Measurements from ENCODE around the gene TXNL4A. TPM values are rescaled to one million over a fixed set of nuclear protein-coding genes. Genes with fewer than 3 reads are reported as not detected.
A peak's percentile ranks its signal among the peaks of the same experiment; 100 is the strongest.

Gene TXNL4A
- total and polyA plus RNA-seq, 9 donors: 9.4 to 57.1 (median 42.3) TPM

GRCh38 chr18:79936641-79937040 is 51.7 kb downstream of the TXNL4A start:
- Histone ChIP-seq H3K27me3 (no peaks in the 10 kb centered on the region), H3K4me3 (no peak overlapping the region), H3K9me3 (no peaks in the 10 kb centered on the region), H3K27ac (no peak overlapping the region), H3K36me3 (no peaks in the 10 kb centered on the region), H3K4me1 (ENCODE audit: insufficient read depth) (no peaks in the 10 kb centered on the region)
- WGBS, 3 donors: 90 to 93% (median 91%) methylated on average over 12 of the region's 12 CpGs
- intact Hi-C loops (cut with DNase I): no loop called here
- TF ChIP-seq EP300 (IDR thresholded peaks at IDR 0.05) (no peak), POLR2A (IDR thresholded peaks at IDR 0.05) (no peak)
- TF ChIP-seq, protein P1, sequence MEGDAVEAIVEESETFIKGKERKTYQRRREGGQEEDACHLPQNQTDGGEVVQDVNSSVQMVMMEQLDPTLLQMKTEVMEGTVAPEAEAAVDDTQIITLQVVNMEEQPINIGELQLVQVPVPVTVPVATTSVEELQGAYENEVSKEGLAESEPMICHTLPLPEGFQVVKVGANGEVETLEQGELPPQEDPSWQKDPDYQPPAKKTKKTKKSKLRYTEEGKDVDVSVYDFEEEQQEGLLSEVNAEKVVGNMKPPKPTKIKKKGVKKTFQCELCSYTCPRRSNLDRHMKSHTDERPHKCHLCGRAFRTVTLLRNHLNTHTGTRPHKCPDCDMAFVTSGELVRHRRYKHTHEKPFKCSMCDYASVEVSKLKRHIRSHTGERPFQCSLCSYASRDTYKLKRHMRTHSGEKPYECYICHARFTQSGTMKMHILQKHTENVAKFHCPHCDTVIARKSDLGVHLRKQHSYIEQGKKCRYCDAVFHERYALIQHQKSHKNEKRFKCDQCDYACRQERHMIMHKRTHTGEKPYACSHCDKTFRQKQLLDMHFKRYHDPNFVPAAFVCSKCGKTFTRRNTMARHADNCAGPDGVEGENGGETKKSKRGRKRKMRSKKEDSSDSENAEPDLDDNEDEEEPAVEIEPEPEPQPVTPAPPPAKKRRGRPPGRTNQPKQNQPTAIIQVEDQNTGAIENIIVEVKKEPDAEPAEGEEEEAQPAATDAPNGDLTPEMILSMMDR (IDR thresholded peaks at IDR 0.05): no peak
- peak in 2 of 5 donors; percentile 3 to 16 for DNase-seq

GRCh38 chr18:79935925-79936324 is 52.4 kb downstream of the TXNL4A start:
- Histone ChIP-seq H3K9me3 (no peaks in the 10 kb centered on the region), H3K4me3 (no peak overlapping the region), H3K27ac (no peak overlapping the region), H3K4me1 (ENCODE audit: insufficient read depth) (no peaks in the 10 kb centered on the region), H3K27me3 (no peaks in the 10 kb centered on the region), H3K36me3 (no peaks in the 10 kb centered on the region)
- intact Hi-C loops (cut with DNase I): no loop called here
- TF ChIP-seq, protein P1 (IDR thresholded peaks at IDR 0.05): no peak
- TF ChIP-seq POLR2A (IDR thresholded peaks at IDR 0.05) (no peak), EP300 (IDR thresholded peaks at IDR 0.05) (no peak)
- WGBS, 3 donors: 96 to 97% (median 97%) methylated on average over 6 of the region's 6 CpGs
- peak in 2 of 5 donors; percentile 3 to 15 for DNase-seq

DNA sequence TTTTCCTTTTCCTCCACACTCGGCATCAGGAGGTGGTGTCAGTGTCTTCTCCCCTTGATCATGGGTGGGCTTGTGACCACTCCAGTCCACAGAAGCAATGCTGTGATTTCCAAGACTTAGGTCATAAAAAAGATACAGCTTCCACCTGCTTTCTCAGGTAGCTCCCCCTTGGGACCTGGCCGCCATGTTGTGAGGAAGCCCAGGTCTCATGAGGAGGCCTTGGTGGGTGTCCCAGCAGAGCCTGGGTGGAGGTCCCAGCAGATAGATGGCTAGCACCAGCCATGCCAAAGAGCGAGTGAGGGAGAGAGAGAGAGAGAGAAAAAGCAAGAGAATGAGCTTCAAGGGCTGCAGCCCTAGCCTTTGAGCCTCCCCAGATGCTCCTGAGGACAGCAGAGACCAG is 52.9 kb downstream of the TXNL4A start:
- H3K27ac ChIP-seq: no peak overlapping the region
- intact Hi-C loops (cut with DNase I): no loop called here
- DNase-seq: peak in 3 of 5 donors; percentile 1 to 19 (median 10)

GRCh38 chr18:79935098-79935480 is 53.3 kb downstream of the TXNL4A start:
- no peaks in the 10 kb centered on the region for H3K27me3 ChIP-seq
- no peaks in the 10 kb centered on the region for H3K36me3 ChIP-seq
- H3K4me3 ChIP-seq: no peak overlapping the region
- no peak overlapping the region for H3K27ac ChIP-seq
- 72 to 90% (median 88%) methylated on average over 5 of the region's 5 CpGs for WGBS, 3 donors
- H3K9me3 ChIP-seq: no peaks in the 10 kb centered on the region
- peak in 1 of 5 donors; percentile 12 for DNase-seq
- H3K4me1 ChIP-seq (ENCODE audit: insufficient read depth): no peaks in the 10 kb centered on the region
- intact Hi-C loops (cut with DNase I): no loop called here
- TF ChIP-seq, protein P1 (IDR thresholded peaks at IDR 0.05): no peak

More for the DNA sequence above, 52.9 kb downstream of the TXNL4A start:
- TF ChIP-seq, protein P1 (IDR thresholded peaks at IDR 0.05): no peak
- no peaks in the 10 kb centered on the region for H3K27me3 ChIP-seq
- no peak overlapping the region for H3K4me3 ChIP-seq
- H3K36me3 ChIP-seq: no peaks in the 10 kb centered on the region
- 96 to 100% (median 100%) methylated on average over 3 of the region's 3 CpGs for WGBS, 3 donors
- no peaks in the 10 kb centered on the region for H3K4me1 ChIP-seq (ENCODE audit: insufficient read depth)
- no peaks in the 10 kb centered on the region for H3K9me3 ChIP-seq

Data from ovary (tissue), 9 donors.